G401 (cell line): ENCODE results near the gene UBE2I. TPM values are rescaled to one million over a fixed set of nuclear protein-coding genes. Genes with fewer than 3 reads are reported as not detected.
"Not testable (repeated sequence)": the region's sequence is repeated elsewhere in the genome, so short reads cannot be mapped to it uniquely, and the experiment has no call there.

ENCODE experiments used
- DNase-seq: peaks from one replicate; pipeline ENCODE4 v3.0.0-alpha.2; 2015; ENCODE audit warnings: low spot score
- in situ Hi-C: cut with HindIII; loops from 2 replicates; pipeline ENCODE4 v1.10.0; 2016; ENCODE audit warnings: low sequenced_read_pairs, mixed read lengths
- total RNA-seq: library from RNA; depleted of rRNA; stranded (reverse); fragments of >200 nt; shearing (Covaris generic); gene quantifications from 2 replicates; pipeline ENCODE4 v1.2.3, GENCODE V29; 2014

Gene UBE2I
- total RNA-seq, 1 experiment from 2014 or later = 144 TPM

DNA sequence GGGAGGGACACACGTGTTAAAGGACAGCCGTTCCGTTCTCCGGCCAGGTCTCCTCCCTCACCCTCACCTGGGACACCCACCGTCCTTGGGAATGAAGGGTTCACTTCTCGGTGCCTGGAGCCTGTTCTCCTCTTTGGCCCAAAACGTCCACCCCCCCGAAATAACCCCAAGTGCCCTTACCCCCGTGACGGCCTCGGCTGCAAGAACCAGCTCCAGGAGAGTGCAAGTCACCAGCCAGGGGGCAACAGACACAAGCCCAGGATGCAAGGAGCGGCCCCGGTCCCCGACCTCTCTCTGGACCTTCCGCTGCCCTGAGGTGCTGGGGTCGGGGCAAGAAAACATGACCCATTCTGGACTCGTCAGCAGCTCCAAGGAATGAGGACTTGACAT lies 20.0 kb upstream of the UBE2I start:
- DNase-seq = no peak
- in situ Hi-C loops = no loop called here

- DNase-seq = no peak
- in situ Hi-C loops = no loop called here
These were observed 19.4 kb upstream of the UBE2I start for GRCh38 chr16:1290063-1290501.

- in situ Hi-C loops = no loop called here
- DNase-seq = no peak
These were observed 18.4 kb upstream of the UBE2I start for GRCh38 chr16:1290860-1291575.

DNA sequence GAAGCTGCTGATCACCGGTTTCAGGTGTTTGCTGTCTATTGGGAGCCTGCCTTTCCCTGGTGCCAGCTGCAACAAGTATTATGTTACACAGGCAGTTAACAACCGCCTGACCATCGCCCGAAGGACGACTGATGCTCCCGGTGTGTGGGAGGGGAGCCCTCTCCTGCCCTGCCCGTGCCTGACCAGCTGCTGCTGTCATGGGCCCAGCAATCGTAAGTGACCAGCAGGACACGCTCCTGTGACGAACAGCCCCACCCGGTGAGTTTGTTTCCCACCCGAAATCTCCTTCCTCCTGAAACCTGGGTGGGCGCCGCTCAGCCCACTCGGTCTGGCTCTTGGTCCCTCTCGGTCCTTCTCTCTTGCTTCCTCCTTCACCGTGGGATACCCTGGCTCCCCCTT lies 17.9 kb upstream of the UBE2I start:
- DNase-seq = no peak
- in situ Hi-C loops = no loop called here

- DNase-seq, in situ Hi-C loops: not testable (repeated sequence)
These were observed 17.2 kb upstream of the UBE2I start for GRCh38 chr16:1292208-1292607.

- DNase-seq, in situ Hi-C loops: not testable (repeated sequence)
These were observed 16.6 kb upstream of the UBE2I start for GRCh38 chr16:1292808-1293207.

DNA sequence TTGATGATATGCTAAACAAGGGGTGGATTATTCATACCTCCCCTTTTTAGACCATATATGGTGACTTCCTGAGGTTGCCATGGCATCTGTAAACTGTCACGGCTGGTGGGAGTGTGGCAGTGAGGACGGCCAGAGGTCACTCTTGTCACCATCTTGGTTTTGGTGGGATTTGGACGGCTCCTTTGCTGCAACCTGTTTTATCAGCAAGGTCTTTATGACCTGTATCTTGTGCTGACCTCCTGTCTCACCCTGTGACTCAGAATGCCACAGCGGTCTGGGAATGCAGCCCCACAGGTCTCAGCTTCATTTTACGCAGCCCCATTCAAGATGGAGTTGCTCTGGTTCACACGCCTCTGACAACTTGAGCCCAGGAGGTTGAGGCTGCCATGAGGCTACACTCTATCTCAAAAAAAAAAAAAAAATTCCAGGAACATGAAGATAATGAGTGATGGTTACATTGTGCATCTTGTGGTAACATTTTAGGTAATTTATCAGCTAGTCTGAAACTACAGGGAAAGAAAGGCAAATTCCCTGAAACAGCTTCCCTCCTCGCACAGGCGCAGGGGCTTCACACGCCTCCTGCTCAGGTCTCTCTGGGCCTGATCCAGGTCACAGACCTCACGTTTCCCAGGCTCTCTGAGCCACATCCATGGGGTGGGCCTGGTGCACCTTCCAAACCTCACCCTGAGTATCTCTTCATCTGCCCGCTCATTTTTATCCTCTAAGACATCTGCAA lies 15.3 kb upstream of the UBE2I start:
- in situ Hi-C loops = no loop called here
- no peak for DNase-seq

DNA sequence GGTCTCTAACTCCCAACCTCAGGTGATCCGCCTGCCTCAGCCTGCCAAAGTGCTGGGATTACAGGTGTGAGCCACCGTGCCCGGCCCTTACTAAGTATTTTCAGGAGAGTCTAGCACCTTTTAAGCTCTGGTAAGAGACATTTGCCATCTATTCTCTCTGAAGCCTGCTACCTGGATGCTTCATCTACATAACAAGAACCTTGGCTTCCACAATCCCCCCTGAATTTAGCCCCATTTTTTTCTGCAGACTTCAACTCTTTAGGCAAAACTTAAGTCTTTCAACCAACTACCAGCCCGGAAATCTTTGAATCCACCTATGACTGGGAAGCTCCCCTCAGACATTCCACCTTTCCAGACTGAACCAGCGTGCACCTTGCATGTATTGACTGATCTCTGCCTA lies 14.0 kb upstream of the UBE2I start:
- in situ Hi-C loops = no loop called here
- no peak for DNase-seq

GRCh38 chr16:1296688-1297017 lies 12.8 kb upstream of the UBE2I start:
- DNase-seq, in situ Hi-C loops: not testable (repeated sequence)

DNA sequence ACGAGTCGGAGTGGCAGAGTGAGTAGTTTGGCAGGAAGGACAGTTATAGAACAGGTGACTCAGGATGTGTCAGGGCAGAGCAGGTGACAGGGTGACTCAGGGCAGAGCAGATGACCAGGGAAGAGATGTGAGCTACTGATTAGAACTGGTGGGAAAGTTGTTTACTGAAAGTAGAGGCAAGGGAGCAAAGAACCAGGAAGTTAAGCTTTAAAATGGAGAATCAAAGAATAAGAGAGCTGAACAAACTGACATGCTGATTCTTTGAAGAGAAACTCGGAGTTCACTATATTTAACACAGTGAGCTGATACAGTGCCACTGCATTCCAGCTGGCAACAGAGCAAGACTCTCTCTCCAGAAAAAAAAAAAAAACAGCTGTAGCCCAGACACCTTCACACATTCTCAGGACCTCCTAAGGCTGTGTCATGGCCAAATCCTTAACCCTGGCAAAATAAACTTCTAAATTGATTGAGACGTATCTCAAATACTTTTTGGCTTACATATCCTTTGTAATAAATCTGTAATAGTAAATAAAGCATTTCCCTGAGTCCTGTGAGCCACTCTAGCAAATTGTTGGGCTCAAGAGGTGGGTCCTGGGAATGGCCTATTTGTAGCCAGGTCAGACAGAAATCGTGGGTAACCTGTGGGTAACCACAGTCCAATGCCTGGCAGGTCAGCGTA lies 12.3 kb upstream of the UBE2I start:
- no peak for DNase-seq
- in situ Hi-C loops = no loop called here

GRCh38 chr16:1298406-1298805 lies 11.0 kb upstream of the UBE2I start:
- in situ Hi-C loops = no loop called here
- DNase-seq = no peak

- in situ Hi-C loops = no loop called here
- DNase-seq = no peak
These were observed 10.2 kb upstream of the UBE2I start for GRCh38 chr16:1299012-1299867.

GRCh38 chr16:1299868-1300203 lies 9.6 kb upstream of the UBE2I start:
- DNase-seq = no peak
- in situ Hi-C loops = no loop called here

- in situ Hi-C loops = no loop called here
- no peak for DNase-seq
These were observed 8.6 kb upstream of the UBE2I start for GRCh38 chr16:1300664-1301476.

DNA sequence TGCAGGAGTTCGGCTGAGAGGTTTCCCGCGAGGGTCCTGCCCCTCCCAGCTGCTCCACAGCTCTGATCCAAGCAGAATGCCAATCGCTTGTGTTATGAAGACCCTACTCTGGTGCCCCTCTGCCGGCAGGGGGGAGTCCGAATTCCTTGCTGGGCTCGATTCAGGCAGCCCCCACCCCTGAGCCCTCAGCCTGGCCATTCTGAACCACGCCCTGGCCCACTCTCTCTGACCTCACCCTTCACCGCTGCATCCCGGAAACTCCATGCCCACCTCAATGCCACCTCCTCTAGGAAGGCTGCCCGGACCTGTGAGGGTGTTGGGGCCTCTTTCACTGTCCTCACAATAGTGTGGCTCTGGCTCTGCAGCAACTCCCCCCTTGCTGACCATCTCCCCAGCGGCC lies 7.9 kb upstream of the UBE2I start:
- in situ Hi-C loops = no loop called here
- DNase-seq = no peak

DNA sequence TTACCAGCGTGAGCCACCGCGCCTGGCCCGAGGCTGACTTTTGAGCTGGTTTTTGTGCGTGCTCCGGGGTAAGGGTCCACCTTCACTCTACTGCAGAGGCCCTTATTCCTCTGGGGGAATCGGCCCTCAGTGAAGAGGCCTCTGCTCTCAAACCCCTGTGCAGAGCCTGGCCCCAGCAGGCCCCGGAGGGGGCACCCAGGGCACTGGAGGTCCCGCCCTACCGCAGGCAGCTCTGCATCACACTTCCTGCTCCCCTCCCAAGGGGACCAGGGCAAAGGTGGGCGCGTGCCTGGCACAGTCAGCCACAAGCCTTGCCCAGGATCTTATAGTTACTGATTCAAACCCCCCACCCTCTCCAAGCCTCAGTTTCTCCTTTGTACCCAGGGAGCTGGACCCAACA lies 3.6 kb upstream of the UBE2I start:
- in situ Hi-C loops = no loop called here
- DNase-seq = no peak

DNA sequence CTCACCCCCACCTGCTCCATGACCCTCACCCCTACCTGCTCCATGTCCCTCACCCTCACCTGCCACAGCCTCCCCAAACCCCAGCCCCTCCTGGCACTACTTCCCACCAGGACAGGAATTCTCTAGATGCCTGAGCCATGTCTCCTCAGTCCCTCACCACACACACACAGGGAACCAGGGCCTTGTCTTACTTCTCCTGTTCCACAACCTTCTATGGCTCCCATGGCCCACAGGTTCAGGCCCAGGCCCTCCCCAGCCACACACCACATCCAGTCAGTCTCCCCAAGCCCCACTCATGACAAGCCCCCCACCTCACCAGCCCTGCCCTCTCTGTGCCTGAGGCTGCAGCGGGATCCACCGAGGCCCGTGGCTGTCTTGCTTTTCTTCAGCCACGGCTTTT lies 3.1 kb upstream of the UBE2I start:
- in situ Hi-C loops = no loop called here
- no peak for DNase-seq

DNA sequence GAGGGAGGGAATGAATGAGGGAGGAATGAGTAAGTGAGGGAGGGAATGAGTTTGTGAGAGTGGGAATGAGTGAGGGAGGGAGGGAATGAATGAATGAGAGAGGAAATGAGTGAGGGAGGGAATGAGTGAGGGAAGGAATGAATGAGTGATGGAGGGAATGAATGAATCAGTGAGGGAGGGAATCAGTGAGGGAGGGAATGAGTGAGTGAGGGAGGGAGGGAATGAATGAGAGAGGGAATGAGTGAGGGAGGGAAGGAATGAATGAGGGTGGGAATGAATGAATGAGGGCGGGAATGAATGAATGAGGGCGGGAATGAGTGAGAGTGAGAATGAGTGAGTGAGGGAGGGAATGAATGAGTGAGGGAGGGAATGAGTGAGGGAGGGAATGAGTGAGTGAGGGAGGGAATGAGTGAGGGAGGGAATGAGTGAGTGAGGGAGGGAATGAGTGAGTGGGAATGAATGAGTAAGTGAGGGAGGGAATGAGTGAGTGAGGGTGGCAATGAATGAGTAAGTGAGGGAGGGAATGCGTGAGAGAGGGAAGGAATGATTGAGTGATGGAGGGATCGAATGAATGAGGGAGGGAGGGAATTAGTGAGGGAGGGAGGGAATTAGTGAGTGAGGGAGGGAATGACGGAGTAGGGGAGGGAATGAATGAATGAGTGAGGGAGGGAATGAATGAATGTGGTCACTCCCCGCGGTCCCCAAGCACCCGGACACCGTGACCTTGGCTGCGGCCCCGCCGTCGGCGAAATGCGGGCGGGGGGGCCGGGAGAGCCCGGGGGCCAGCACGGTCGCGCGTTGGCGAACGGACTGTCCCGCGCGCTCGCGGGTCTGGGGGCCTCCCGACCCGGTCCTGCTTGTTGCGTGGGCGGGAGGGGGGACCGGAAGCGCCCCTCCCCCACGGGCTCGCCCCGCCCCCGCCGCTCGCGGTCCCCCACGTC lies 1.1 kb upstream of the UBE2I start:
- no peak for DNase-seq

More for the DNA sequence above, 1.1 kb upstream of the UBE2I start:
- in situ Hi-C loops = no loop called here
